Prostate gland (tissue), 2 donors: ENCODE measurements around the gene MCRIP2. TPM values are rescaled to one million over a fixed set of nuclear protein-coding genes. Genes with fewer than 3 reads are reported as not detected.

Source experiments
- DNase-seq: peaks from one replicate; pipeline ENCODE4 v3.0.0-alpha.2; 2019; ENCODE audit warnings: low spot score
- H3K27ac ChIP-seq, 2 donors: fragments of 200-600 bp; sonication (generic); 2 replicates each; pipeline ENCODE4 v1.5.1; 2017 to 2019
- H3K27me3 ChIP-seq: fragments of 200-600 bp; sonication (generic); replicated peaks from 2 replicates; pipeline ENCODE4 v1.5.1; 2019; ENCODE audit not compliant: insufficient read depth
- H3K36me3 ChIP-seq, 2 donors: fragments of 200-600 bp; sonication (generic); 1 replicate in 1 of 2; 2 replicates in 1 of 2; pipeline versions ENCODE4 v1.5.1 to v1.8.1; 2017 to 2019
- H3K4me1 ChIP-seq: fragments of 200-600 bp; sonication (generic); replicated peaks from 2 replicates; pipeline ENCODE4 v1.5.1; 2019
- H3K4me3 ChIP-seq, 2 donors: fragments of 200-600 bp; sonication (generic); 2 replicates each; pipeline ENCODE4 v1.5.1; 2017 to 2019
- H3K9me3 ChIP-seq: fragments of 200-600 bp; sonication (generic); 2 replicates; pipeline ENCODE4 v1.5.1; 2017
- CTCF ChIP-seq, 4 experiments: fragments of 200-600 bp in 2 of 4; fragments of 450-650 bp in 2 of 4; sonication (generic) in 2 of 4; IDR thresholded peaks; 1 replicate in 3 of 4; 2 replicates in 1 of 4; pipeline ENCODE4 v1.5.1; 2016 to 2019; ENCODE audit warnings: antibody characterized with exemption in 4 of 4, mild to moderate bottlenecking in 2 of 4, moderate library complexity in 2 of 4
- POLR2A ChIP-seq: fragments of 450-650 bp; IDR thresholded peaks from one replicate; pipeline ENCODE4 v1.6.1; 2016; ENCODE audit warnings: antibody characterized with exemption, mild to moderate bottlenecking
- POLR2AphosphoS5 ChIP-seq: sonication (generic); formaldehyde crosslinking; IDR thresholded peaks from one replicate; pipeline ENCODE4 v1.6.1; 2017; ENCODE audit warnings: antibody characterized with exemption
- WGBS: methylation state at CpG from one replicate; pipeline ENCODE4 v1.1.5; 2018; 5-methylcytosine and 5-hydroxymethylcytosine counted together
- intact Hi-C: fragments of 100-400 bp; cut with DNase I; formaldehyde crosslinking; loops from one replicate; pipeline ENCODE4 v1.14.2; 2022
- total RNA-seq, 2 donors: library from RNA; depleted of rRNA; stranded (reverse); fragments of >200 nt; gene quantifications; one replicate each; pipeline ENCODE4 v1.1.0, GENCODE V29; 2016

Gene MCRIP2
- total RNA-seq, 2 donors from 2014 or later: 59.5 to 61.6 TPM

GRCh38 chr16:626787-627453 is 14.7 kb upstream of the MCRIP2 start:
- no peak overlapping the region for H3K27ac ChIP-seq
- 91% methylated on average over 29 of the region's 29 CpGs for WGBS
- peaks cover 6% of the 10 kb centered on the region for H3K4me1 ChIP-seq
- intact Hi-C loops: no loop called here
- DNase-seq: no peak
- H3K36me3 ChIP-seq: peaks cover 0 to 3% of the 10 kb centered on the region in 2 donors
- H3K9me3 ChIP-seq: no peaks in the 10 kb centered on the region
- no peak for TF ChIP-seq POLR2AphosphoS5
- no peak for TF ChIP-seq CTCF (IDR thresholded peaks at IDR 0.05)
- no peak for TF ChIP-seq POLR2A
- no peak overlapping the region for H3K4me3 ChIP-seq
- H3K27me3 ChIP-seq: no peaks in the 10 kb centered on the region

GRCh38 chr16:627454-628239 is 14.0 kb upstream of the MCRIP2 start:
- no peak for DNase-seq

GRCh38 chr16:628321-629061 is 13.1 kb upstream of the MCRIP2 start:
- no peak for TF ChIP-seq CTCF (IDR thresholded peaks at IDR 0.05)
- no peak for TF ChIP-seq POLR2AphosphoS5
- TF ChIP-seq POLR2A: no peak
- Histone ChIP-seq H3K27me3 (no peaks in the 10 kb centered on the region), H3K9me3 (no peaks in the 10 kb centered on the region), H3K36me3 (peaks cover 0 to 3% of the 10 kb centered on the region in 2 donors), H3K4me3 (no peak overlapping the region), H3K4me1 (no peaks in the 10 kb centered on the region), H3K27ac (no peak overlapping the region)
- WGBS: 91% methylated on average over 33 of the region's 33 CpGs
- intact Hi-C loops: no loop called here
- DNase-seq: no peak

More at GRCh38 chr16:627454-628239, 14.0 kb upstream of the MCRIP2 start:
- H3K27me3 ChIP-seq: no peaks in the 10 kb centered on the region
- no peaks in the 10 kb centered on the region for H3K4me1 ChIP-seq
- WGBS: 77% methylated on average over 46 of the region's 50 CpGs
- H3K9me3 ChIP-seq: no peaks in the 10 kb centered on the region
- H3K27ac ChIP-seq: no peak overlapping the region
- intact Hi-C loops: no loop called here
- no peak for TF ChIP-seq CTCF (IDR thresholded peaks at IDR 0.05)
- no peak for TF ChIP-seq POLR2A
- no peak for TF ChIP-seq POLR2AphosphoS5
- H3K36me3 ChIP-seq: peaks cover 0 to 3% of the 10 kb centered on the region in 2 donors
- H3K4me3 ChIP-seq: no peak overlapping the region

GRCh38 chr16:629185-629832 is 12.3 kb upstream of the MCRIP2 start:
- Histone ChIP-seq H3K27ac (no peak overlapping the region), H3K27me3 (no peaks in the 10 kb centered on the region), H3K4me1 (no peaks in the 10 kb centered on the region), H3K36me3 (peaks cover 0 to 3% of the 10 kb centered on the region in 2 donors), H3K9me3 (no peaks in the 10 kb centered on the region), H3K4me3 (no peak overlapping the region)
- intact Hi-C loops: no loop called here
- WGBS: 73% methylated on average over 28 of the region's 29 CpGs
- no peak for DNase-seq
- TF ChIP-seq POLR2AphosphoS5 (no peak), CTCF (IDR thresholded peaks at IDR 0.05) (no peak), POLR2A (no peak)
